Measurements from ENCODE around the gene MRPS7.

MRPS7 gene

DNA sequence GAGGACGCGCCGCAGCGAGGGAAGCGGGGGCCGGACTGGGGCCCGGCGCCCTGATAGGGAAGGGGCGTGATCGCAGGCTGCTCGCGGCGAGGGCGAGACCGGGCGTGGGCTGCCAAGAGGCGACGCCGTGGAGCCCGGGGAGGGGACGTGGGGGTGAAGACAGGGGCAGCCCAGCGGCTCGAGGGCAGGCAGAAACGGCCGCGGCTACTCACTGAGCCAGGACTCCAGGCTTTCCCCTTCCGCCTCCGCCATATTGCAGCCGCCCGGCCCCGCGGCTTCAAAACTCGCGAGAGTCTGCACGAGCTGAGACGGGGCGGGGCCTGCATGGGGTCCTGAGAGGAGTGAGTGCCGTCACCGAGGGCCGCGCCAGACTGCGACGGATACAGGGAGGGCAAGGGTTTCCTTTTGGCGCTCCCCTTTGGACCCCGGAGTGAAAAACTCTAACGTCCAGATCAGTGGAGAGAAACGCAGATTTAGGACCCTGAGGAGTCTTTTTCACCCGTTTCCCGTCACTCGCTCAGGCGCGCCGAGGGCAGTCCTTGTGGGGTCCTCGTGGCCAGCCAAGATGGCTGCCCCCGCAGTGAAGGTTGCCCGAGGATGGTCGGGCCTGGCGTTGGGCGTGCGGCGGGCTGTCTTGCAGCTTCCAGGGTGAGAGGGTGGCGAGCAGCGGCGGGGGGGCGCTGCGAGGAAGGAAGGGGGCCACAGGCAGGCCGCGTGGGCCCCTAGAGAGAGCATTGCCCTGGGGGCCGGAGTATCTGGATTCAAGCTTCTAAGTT, at the start of gene MRPS7, which contains the start of gene GGA3:
TSS of gene MRPS7 (plus strand) at position 544 of the 776 bp plus-strand sequence. CDS start at position 566, 22 bp downstream.
TSS of gene GGA3 (minus strand) at position 271 of the 776 bp plus-strand sequence. CDS start at position 252, 19 bp downstream.
- peak; percentile 59 for DNase-seq

DNA sequence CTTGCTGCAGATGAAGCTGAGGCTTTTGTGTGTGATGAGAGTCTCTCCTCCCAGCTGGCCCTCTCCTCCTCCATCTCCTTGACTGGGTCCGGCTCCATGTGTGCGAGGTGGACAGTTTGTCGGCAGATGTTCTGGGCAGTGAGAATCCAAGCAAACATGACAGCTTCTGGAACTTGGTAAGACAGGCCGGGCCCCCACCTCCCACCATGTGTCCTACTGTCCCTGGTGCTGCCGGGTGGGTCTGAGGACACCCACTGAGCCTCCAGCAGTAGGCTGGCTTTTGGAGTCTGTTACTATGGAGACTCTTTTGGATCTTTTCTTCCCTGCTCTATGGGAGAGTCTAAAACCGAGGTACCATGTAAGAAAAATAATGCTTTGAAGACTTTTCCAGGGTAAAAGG, 43.5 kb upstream of the MRPS7 start:
- DNase-seq = no peak

DNA sequence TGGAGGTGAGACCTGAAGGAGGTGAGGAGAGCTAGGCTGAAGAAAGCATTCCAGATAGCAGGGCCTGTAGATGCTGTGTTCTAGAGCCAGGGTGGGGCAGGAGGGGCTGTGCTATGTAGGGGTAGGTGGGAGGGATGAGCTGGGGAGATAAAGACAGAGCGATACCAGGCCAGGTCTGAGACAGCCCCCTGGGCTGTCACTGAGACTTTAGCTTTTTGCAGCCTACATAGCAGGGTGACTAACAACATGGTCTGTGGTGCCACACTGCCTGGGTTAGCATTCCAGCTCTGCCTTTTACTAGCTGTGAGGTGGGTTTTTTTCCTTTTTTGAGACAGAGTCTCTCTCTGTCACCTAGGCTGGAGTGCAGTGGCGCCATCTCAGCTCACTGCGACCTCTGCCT, 41.9 kb upstream of the MRPS7 start:
- no peak for DNase-seq

DNA sequence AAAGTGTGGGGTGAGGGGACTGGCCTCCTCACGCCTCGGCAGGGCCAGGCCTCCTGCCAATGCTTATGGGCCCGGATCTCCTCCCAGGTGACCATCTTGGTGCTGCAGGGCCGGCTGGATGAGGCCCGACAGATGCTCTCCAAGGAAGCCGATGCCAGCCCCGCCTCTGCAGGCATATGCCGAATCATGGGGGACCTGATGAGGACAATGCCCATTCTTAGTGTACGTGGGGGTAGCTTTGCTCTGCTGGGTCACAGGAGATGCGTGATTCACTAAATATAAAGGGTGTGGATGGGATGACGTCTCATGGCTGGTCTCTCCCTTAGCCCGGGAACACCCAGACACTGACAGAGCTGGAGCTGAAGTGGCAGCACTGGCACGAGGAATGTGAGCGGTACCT, 36.7 kb upstream of the MRPS7 start:
- no peak for DNase-seq

DNA sequence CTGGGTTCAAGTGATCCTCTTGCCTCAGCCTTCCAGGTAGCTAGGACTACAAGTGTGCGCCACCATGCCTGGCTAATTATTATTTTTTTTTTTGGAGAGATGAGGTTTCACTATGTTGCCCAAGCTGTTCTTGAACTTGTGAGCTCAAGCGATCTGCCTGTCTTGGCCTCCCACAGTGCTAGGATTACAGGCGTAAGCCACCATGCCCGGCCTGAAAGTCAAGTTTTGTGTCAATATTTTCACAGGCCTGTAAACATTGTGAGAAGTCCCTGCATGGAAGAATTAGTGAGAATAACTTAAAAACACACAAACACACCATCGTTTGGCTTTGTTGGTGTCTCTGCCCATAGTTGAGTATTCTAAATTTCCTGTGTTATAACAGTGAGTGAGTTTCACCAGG, 34.0 kb upstream of the MRPS7 start:
- DNase-seq = no peak

- DNase-seq = no peak
Observed at GRCh38 chr17:75228305-75228704, 33.4 kb upstream of the MRPS7 start.

GRCh38 chr17:75228847-75229246, 32.8 kb upstream of the MRPS7 start:
- DNase-seq = no peak

DNA sequence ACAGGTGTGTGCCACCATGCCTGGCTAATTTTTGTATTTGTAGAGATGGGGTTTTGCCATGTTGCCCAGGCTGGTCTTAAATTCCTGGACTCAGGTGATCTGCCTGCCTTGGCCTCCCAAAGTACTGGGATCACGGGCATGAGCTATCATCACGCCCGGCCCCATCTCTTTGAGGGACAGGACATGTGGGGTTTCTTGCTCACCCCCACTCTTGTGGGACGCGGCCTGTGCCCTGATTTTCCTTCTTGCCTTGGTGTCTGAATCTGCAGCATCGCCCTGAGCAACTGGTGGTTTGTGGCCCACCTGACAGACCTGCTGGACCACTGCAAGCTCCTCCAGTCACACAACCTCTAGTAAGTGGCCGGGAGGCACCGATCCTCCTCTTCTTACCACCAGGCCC, 30.6 kb upstream of the MRPS7 start:
- no peak for DNase-seq

DNA sequence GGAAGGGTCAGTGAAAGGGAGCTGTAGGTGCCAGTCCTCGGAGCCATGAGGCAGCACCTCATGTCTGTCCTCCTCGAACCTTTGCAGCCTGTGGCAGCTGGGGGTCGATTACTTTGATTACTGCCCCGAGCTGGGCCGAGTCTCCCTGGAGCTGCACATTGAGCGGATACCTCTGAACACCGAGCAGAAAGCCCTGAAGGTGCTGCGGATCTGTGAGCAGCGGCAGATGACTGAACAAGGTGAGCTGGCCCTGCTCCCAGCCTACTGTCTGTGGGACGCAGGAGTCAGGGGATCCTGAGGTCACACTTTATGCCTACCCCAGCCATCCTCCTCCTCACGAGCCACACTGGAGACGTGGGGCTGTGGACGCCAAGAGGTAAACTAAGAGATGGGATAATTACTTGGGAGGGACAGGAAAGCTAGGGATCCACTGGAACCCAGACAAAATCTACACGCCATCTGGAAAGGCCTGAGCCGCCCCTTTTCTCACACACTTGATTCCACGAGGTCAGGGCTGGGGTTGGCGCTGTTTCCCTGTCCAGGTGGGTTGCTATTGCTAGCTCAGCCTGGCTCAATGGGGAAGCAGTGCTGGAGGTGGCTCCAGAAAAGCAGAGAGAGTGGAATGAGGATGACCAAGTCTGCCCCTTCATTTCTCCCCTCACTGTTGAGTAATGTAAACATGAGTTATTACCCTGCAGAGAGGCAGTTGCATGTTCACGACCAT, 29.8 kb upstream of the MRPS7 start:
- DNase-seq = no peak

DNA sequence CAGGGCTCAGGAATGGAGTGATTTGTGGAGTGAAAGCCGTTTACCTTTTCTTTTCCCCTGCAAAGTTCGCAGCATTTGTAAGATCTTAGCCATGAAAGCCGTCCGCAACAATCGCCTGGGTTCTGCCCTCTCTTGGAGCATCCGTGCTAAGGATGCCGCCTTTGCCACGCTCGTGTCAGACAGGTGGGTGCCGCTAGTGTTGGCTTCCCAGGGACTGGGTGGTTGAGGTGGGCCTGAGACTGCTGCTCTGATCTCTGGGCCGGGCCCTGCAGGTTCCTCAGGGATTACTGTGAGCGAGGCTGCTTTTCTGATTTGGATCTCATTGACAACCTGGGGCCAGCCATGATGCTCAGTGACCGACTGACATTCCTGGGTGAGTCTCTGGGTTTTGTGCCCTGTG, 28.9 kb upstream of the MRPS7 start:
- no peak for DNase-seq

DNA sequence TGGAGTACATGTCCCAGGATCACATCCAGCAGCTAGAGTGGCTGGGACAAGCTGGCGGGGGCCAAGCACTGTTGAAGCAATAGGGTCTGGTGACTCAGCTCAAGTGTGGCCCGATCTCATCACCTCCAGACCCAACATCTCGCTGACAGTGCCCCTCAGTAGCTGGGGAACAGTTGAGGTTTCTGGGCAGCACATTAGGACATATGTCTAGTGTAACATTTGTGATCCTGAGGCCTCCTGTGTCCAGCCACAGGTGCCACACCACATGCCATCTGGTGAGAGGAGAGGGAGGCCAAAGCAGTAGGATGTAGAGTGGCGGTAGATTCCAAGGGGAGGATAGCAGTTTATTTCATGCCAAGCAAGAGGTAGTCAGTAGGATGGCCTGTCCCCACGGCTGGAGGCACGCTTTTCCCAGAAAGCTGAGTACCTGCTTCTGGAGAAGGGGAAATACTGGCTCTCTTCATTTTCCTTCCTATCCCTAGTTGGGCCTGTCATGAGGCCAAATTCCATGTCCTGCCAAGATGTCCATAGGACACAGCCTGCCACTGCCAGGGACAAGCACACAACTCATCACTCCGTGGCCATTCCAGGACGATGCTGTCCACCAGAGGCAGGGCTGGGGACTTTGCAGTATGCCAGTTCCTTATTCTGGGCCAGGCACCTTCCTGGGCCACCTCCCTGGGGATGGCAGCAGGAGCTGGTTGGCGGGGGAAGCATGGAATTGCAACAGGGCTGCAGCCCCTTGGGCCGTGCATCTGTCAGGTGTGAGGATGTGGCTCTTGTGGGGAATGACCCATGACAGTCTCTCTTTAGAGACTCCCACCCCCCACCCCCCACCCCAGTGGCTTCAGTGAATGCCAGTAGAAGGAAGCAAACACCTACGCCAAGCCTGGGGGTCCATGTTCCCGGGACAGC, 24.3 kb upstream of the MRPS7 start:
- no peak for DNase-seq

DNA sequence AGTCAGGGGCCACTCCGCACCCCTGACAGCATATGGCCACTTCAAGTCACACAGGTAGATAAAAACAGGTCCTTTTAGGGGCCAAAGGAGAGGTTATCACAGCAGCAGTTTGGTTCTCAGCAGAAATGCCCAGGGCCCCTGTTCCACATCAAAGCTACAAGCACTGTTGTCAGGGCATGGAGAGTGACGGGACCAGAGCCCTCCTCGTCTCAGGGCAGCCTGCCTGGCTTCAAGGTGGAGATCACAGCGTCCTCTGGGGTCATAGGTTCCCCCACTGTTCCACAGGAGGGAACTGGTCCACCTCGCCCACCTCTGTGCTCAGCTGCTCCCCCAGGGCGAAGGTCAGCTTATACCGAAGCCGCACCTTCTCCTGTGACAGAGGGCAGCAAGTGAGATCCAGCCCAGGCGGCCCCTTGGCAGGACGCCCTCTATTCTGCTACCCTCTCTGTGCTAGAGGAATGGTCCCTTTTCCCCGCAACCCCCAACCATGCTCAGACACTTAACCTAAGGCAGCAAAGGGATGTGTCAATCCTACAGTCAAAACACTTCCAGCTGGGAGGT, 23.6 kb upstream of the MRPS7 start:
- no peak for DNase-seq

- no peak for DNase-seq
Observed at GRCh38 chr17:75238684-75239191, 22.9 kb upstream of the MRPS7 start.

- DNase-seq = no peak
Observed at GRCh38 chr17:75239214-75239613, 22.5 kb upstream of the MRPS7 start.

GRCh38 chr17:75239778-75240393, 21.8 kb upstream of the MRPS7 start:
- no peak for DNase-seq

DNA sequence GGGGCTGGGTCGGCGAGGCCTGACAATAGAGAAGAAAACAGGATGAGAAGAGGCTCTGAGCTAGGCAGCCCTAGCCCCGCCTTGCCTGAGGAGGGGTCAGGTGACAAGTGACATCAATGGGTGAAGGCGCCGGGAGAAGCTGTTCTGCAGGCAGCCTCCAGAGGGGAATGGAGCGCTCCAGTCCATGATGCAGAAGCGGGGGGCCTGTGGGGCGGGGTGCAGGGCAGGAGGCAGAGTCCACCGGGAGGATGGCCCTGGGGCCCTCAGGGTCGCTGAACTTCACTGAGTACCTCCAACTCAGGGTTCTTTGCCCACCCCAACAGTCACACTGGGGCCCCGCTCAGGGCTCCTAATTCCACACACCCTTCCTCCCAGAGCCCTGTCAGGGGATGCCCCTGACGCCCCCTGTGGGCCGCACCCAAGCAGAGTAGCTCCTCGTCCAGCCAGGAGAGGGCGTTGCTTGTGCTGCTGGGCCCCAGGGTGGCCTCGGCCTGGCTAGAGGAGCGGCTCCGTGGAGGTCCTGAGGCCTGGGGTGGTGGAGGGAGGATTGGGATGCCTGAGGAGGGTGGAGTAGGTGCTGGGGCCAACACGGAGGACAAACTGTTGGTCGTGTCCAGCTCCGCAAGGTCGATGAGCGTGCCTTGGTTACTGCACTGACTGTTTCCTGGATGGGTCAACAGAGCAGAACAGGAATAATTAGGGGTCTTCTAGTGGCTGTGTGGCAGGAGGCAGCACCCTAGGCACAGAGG, 21.1 kb upstream of the MRPS7 start:
- no peak for DNase-seq

DNA sequence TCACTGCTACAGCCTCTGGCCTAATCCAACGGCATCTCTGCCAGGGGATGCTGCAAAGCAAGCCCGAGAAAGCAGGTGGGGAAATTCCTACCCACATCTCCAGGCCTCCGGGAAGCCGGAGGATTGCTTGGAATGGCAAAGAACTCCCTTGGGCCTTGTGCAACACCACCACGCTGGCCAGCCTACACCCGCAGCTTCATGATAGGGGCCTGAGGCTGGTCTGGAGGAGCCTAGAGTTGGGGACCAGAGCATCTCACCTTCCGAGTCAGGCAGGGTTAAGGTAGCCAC, 20.6 kb upstream of the MRPS7 start:
- DNase-seq = no peak

- DNase-seq = no peak
Observed at GRCh38 chr17:75241502-75241901, 20.2 kb upstream of the MRPS7 start.

GRCh38 chr17:75241996-75242460, 19.7 kb upstream of the MRPS7 start:
- no peak for DNase-seq

DNA sequence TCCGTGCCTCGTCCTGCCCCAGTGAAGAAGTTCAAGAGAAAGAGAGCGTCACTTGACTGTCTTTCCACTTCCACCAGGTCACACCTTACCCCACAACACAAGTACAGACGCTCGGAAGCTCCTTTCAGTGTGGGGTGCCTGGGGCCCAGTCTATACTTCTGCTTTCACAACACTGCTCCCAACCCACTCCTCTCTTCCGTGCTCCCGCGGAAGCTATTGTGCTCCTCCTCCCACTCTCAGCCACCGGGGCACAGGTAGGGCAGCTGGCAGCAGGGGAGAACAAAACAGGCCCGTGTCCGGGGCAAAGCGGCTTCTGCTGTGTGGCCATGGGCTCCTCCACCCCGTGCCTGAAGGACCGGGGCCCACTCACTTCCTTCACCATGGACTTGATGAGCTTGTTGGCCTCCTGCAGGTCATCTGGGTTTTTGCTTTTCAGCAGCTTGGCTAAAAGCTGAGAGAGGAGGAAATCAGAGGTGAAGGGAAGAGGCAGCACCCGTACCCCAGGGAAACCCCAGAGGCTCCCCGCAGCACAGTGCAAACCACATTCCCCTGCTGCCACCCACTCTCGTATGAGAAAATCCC, 19.1 kb upstream of the MRPS7 start:
- DNase-seq = no peak

Data from NCI-H187 treated with DMSO at 0.1 percent for 48 hours (cell line).